Measurements from ENCODE around the gene MYO5A.

DNA sequence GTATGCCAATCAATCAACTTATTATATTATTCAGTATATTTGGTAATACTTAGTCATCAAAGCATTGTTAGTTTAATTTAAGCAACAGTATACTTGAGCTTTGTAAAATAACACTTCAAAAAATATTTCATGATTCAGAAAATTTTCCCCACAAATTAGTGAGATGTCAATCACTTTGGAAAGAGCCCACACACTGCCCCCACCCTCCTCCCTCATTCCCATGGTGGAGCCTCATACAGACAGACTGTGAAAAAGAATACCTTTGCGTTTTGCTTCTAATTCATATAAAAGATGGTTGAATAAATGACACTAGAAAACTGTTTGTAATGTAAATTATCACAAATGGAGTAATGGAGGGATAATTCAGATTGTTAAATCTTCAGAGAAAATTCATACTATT is 189.8 kb downstream of the MYO5A start:
- TF ChIP-seq POLR2A (IDR thresholded peaks at IDR 0.05; ENCODE audit: low read length): no peak
- TF ChIP-seq GATA1 (IDR thresholded peaks at IDR 0.05; ENCODE audit: low read depth, low read length): no peak

Data from erythroblast (primary cell).